Pancreas (tissue), 10 donors: ENCODE results near the gene RBMS3. TPM values are rescaled to one million over a fixed set of nuclear protein-coding genes. Genes with fewer than 3 reads are reported as not detected.

Experiments
- ATAC-seq, 4 donors: fragments of 200-7000 bp; cut with Tn5 transposase; one replicate each; pipeline versions ENCODE4 v1.8.0 to v1.9.1; 2020; ENCODE audit warnings: mild to moderate bottlenecking in 4 of 4, moderate library complexity in 4 of 4
- DNase-seq, 6 donors: peaks; one replicate each; pipeline ENCODE4 v3.0.0-alpha.2; 2020
- FAIRE-seq: peaks from 2 replicates; lab custom pipeline; 2012; peaks lifted over from hg19 to GRCh38; lab: Jason Lieb, UNC
- H3K27ac ChIP-seq, 4 donors: fragments of 200-600 bp; sonication (generic); 1 replicate in 3 of 4; 2 replicates in 1 of 4; pipeline versions ENCODE4 v1.5.0 to v1.8.0; 2020
- H3K27me3 ChIP-seq, 4 donors: fragments of 200-600 bp; one replicate each; pipeline ENCODE4 v1.8.0; 2021
- H3K36me3 ChIP-seq, 3 donors: fragments of 200-600 bp; sonication (generic) in 1 of 3; one replicate each; pipeline versions ENCODE4 v1.5.0 to v1.8.0; 2020 to 2021
- H3K4me1 ChIP-seq, 3 donors: fragments of 200-600 bp; one replicate each; pipeline ENCODE4 v1.8.0; 2021
- H3K4me3 ChIP-seq, 4 donors: fragments of 200-600 bp; sonication (generic) in 2 of 4; one replicate each; pipeline versions ENCODE4 v1.5.0 to v1.8.0; 2020 to 2021
- H3K9me3 ChIP-seq, 4 donors: fragments of 200-600 bp; one replicate each; pipeline ENCODE4 v1.8.0; 2021
- WGBS, 2 donors: extraction: QIAGEN DNeasy Blood & Tissue Kit; methylation state at CpG; one replicate each; pipeline ENCODE4 v1.1.7; 2013; 5-methylcytosine and 5-hydroxymethylcytosine counted together
- intact Hi-C, 3 donors: fragments of 100-400 bp; cut with DNase I; formaldehyde crosslinking; loops; one replicate each; pipeline versions ENCODE4 v1.11.1 to v1.14.2; 2022
- polyA plus RNA-seq, 2 donors: library from polyadenylated mRNA; stranded (reverse); fragments of 200-250 nt; gene quantifications; one replicate each; pipeline ENCODE4 v1.2.3, GENCODE V29; 2013
- total RNA-seq, 6 donors: library from RNA; stranded (reverse); fragmentation: NEBNext Ultra II Directional in 4 of 6; extraction: Animal tissue kit (Norgen Biotek cat#: 25700) in 4 of 6; gene quantifications; one replicate each; pipeline versions ENCODE4 v1.2.1 to v1.2.4, GENCODE V29; 2021 to 2023
- TF ChIP-seq, protein P1 (sequence below), 4 donors: fragments of 200-600 bp; sonication (generic) in 3 of 4; IDR thresholded peaks; one replicate each; pipeline versions ENCODE4 v1.5.0 to v1.8.0; 2021; ENCODE audit warnings: antibody characterized with exemption in 4 of 4
- donor health status: healthy with polysubstance abuse.
- donor health status: DM: no; HTN: no; CAD: no; lungs with moderate emphysema.
- donor health status: DM: no; HTN: no; CAD: no.
- donor health status: control.
- donor health status: control.
- donor health status: Bipolar disorder and iron deficiency.
- donor health status: DM: yes; HTN: yes; CAD: no.
- donor health status: DM: no; HTN: no; CAD: no.
- donor health status: DM: no; HTN: no; CAD: no.
- donor health status: DM: yes; HTN: yes; CAD: no.

Gene RBMS3
- total and polyA plus RNA-seq, 8 donors, result 4.0 to 10.0 (median 6.6) TPM

DNA sequence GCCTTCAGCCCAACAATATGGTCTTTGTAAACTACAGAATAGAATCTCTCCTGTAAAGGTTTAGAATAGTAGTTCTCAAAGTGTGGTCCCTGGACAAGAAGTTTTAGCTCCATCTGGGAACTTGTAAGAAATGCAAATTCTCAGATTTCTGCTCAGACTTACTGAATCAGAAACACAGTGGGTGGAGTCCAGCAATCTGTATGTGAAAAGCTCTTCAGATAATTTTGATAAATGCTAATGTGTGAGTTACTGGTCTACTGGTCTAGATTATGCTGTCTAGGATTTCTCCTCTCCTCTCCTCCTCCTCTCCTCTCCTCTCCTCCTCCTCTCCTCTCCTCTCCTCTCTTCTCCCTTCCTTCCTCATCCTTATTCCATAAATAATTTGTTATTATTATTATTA is 57.5 kb downstream of the RBMS3 start:
- H3K27me3 ChIP-seq, result no peaks in the 10 kb centered on the region
- intact Hi-C loops, result no loop called here

DNA sequence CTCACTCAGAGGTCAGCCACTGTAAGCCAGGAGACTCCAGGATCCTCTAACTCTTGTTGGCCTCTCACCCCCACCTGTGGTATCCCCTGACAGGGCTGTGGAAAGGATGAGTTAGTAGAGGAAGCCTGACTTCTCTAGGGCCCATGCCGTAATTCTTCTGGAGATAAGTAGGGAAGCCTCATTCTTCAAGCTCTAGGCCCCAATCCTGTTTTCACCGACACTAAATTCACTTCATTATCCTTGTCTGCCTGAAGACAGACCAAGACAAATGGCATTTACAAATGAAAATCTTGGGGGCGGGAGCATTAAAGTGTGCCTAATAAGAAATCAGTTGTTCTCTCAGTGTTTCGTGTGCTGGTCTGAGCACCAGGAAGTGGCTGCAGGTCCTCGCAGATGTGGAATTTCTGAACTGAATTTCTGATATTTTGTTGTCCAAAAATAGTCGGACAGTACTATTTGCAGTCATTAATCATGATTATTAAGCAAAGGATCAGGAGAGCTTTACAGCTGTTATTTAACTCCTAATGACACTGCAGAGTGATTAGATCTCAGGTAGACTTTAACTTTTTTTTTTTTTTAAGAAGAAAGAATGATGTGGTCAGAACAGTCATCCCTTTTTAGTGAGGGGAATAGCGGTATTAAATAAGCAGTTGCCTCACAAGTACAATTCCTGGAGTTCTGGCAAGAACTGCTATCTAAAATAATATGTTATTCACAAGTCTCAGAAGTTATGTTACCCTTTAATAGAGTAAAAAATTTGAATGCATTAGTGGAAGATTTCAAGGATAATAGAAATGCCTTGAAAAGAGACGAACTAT is 58.4 kb downstream of the RBMS3 start:
- H3K27me3 ChIP-seq, result no peaks in the 10 kb centered on the region
- ATAC-seq (no peak), FAIRE-seq (no peak), DNase-seq (no peak)
- H3K36me3 ChIP-seq, result no peaks in the 10 kb centered on the region
- no peaks in the 10 kb centered on the region for H3K9me3 ChIP-seq
- no peak overlapping the region for H3K27ac ChIP-seq
- WGBS, 2 donors, result 47 to 57% methylated on average over 8 of the region's 8 CpGs
- intact Hi-C loops, result no loop called here
- peaks cover 0 to 8% (median 0%) of the 10 kb centered on the region in 3 donors for H3K4me1 ChIP-seq
- TF ChIP-seq, protein P1, sequence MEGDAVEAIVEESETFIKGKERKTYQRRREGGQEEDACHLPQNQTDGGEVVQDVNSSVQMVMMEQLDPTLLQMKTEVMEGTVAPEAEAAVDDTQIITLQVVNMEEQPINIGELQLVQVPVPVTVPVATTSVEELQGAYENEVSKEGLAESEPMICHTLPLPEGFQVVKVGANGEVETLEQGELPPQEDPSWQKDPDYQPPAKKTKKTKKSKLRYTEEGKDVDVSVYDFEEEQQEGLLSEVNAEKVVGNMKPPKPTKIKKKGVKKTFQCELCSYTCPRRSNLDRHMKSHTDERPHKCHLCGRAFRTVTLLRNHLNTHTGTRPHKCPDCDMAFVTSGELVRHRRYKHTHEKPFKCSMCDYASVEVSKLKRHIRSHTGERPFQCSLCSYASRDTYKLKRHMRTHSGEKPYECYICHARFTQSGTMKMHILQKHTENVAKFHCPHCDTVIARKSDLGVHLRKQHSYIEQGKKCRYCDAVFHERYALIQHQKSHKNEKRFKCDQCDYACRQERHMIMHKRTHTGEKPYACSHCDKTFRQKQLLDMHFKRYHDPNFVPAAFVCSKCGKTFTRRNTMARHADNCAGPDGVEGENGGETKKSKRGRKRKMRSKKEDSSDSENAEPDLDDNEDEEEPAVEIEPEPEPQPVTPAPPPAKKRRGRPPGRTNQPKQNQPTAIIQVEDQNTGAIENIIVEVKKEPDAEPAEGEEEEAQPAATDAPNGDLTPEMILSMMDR (IDR thresholded peaks at IDR 0.05), result no peak
- no peak overlapping the region for H3K4me3 ChIP-seq

More for the DNA sequence above, 57.5 kb downstream of the RBMS3 start:
- no peaks in the 10 kb centered on the region for H3K36me3 ChIP-seq
- H3K9me3 ChIP-seq, result no peaks in the 10 kb centered on the region
- peaks cover 0 to 8% (median 0%) of the 10 kb centered on the region in 3 donors for H3K4me1 ChIP-seq
- no peak overlapping the region for H3K4me3 ChIP-seq
- DNase-seq, result no peak
- TF ChIP-seq, protein P1 (IDR thresholded peaks at IDR 0.05), result no peak
- H3K27ac ChIP-seq, result no peak overlapping the region
- FAIRE-seq, result no peak
- ATAC-seq, result no peak

DNA sequence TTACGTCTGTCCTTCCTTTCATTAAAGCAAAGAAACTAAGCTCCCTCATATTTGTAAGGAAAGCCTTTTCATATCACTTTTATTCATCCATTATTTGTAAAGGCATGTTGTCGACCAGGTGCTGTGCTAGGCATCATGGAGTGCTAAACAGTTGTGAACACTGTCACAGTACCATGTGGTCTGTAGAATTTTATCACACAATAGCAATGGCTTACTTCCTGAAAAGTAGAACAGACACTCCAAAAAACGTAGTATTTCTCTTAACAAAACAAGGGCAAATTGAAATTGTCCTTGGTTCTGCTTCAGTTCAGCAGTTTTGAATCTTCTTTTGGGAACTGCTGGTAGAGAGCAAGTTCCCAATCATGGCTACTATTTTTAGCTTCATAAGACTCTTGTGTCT is 63.3 kb downstream of the RBMS3 start:
- no peak overlapping the region for H3K4me3 ChIP-seq
- H3K27ac ChIP-seq, result no peak overlapping the region
- ATAC-seq (no peak), DNase-seq (no peak), FAIRE-seq (no peak)
- H3K36me3 ChIP-seq, result no peaks in the 10 kb centered on the region
- 49 to 62% methylated on average over 3 of the region's 3 CpGs for WGBS, 2 donors
- no peaks in the 10 kb centered on the region for H3K27me3 ChIP-seq
- no peaks in the 10 kb centered on the region for H3K9me3 ChIP-seq
- TF ChIP-seq, protein P1 (IDR thresholded peaks at IDR 0.05), result no peak
- intact Hi-C loops, result no loop called here
- H3K4me1 ChIP-seq, result no peaks in the 10 kb centered on the region

DNA sequence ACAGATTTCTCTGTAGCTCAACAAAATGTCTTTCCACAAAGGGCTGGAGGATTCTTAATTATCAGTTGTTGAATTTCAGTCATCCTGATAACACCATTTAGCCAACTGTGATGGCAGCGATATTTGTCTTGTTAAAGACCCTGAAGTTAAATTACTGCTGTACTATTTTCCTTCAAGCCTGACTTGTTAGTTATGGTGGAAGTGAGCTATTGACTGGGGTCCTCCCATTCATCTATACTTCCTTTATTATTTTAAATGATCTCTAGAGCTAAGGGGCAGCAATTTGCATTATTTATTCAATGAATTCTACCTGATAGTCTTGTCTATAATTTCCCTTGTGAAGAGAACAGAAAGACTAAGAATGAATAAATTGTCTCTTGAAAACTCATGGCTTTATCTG is 64.1 kb downstream of the RBMS3 start:
- no peak for FAIRE-seq
- TF ChIP-seq, protein P1 (IDR thresholded peaks at IDR 0.05), result no peak
- 63 to 72% methylated on average over 1 of the region's 1 CpG for WGBS, 2 donors
- no peak for DNase-seq
- no peaks in the 10 kb centered on the region for H3K36me3 ChIP-seq
- H3K27me3 ChIP-seq, result no peaks in the 10 kb centered on the region
- H3K4me1 ChIP-seq, result no peaks in the 10 kb centered on the region
- no peak for ATAC-seq
- H3K9me3 ChIP-seq, result no peaks in the 10 kb centered on the region
- no peak overlapping the region for H3K4me3 ChIP-seq
- intact Hi-C loops, result no loop called here
- no peak overlapping the region for H3K27ac ChIP-seq
